MCF 10A (cell line): ENCODE results near the gene LGR4. TPM values are rescaled to one million over a fixed set of nuclear protein-coding genes. Genes with fewer than 3 reads are reported as not detected.

ENCODE experiments used
- BruUV-seq: library from RNA; stranded (reverse); fragments of 400-500 nt; replicated peaks from 2 replicates; lab custom pipeline; 2021; lab: Mats Ljungman, UMichigan
- CTCF ChIA-PET: fragments of 300-600 bp; sonication (Branson Sonifier 250); formaldehyde crosslinking; extraction: SDS; loops from one replicate; lab custom pipeline; 2021; ENCODE audit warnings: antibody characterized with exemption, inconsistent platforms; lab: Yijun Ruan, JAX
- POLR2A ChIA-PET: fragments of 300-600, 350-650 bp; sonication (Branson Sonifier 250); formaldehyde crosslinking; extraction: SDS; loops from one replicate; lab custom pipeline; 2020; ENCODE audit warnings: antibody characterized with exemption, inconsistent platforms; lab: Yijun Ruan, JAX
- DNase-seq: peaks from one replicate; pipeline ENCODE4 v3.0.0-alpha.2; 2018; ENCODE audit not compliant: unreplicated experiment
- H3K27ac Mint-ChIP-seq: one replicate; pipeline ENCODE4 v1.8.0; 2022; ENCODE audit warnings: mild to moderate bottlenecking, low read depth, mixed read lengths; ENCODE audit not compliant: unreplicated experiment
- H3K27me3 Mint-ChIP-seq: one replicate; pipeline ENCODE4 v1.8.0; 2022; ENCODE audit warnings: mixed read lengths; ENCODE audit not compliant: insufficient read depth, unreplicated experiment
- H3K36me3 Mint-ChIP-seq: one replicate; pipeline ENCODE4 v1.8.0; 2022; ENCODE audit warnings: mild to moderate bottlenecking, moderate library complexity, mixed read lengths; ENCODE audit not compliant: insufficient read depth, unreplicated experiment
- H3K4me1 Mint-ChIP-seq: one replicate; pipeline ENCODE4 v1.8.0; 2022; ENCODE audit warnings: mixed read lengths; ENCODE audit not compliant: insufficient read depth, unreplicated experiment
- H3K4me3 Mint-ChIP-seq: one replicate; pipeline ENCODE4 v1.8.0; 2022; ENCODE audit warnings: mild to moderate bottlenecking, moderate library complexity, mixed read lengths; ENCODE audit not compliant: unreplicated experiment
- H3K9me3 Mint-ChIP-seq: one replicate; pipeline ENCODE4 v1.8.0; 2022; ENCODE audit warnings: mixed read lengths; ENCODE audit not compliant: unreplicated experiment
- intact Hi-C: fragments of 100-400 bp; cut with micrococcal nuclease; formaldehyde crosslinking; loops from 2 replicates; pipeline ENCODE4 v1.14.1; 2022
- total RNA-seq: library from RNA; stranded (reverse); gene quantifications from 2 replicates; pipeline ENCODE4 v1.2.3, GENCODE V29; 2022
- TF ChIP-seq, protein P1 (sequence below): fragments of 200-600 bp; IDR thresholded peaks from one replicate; pipeline ENCODE4 v1.8.0; 2022; ENCODE audit warnings: antibody characterized with exemption, mild to moderate bottlenecking; ENCODE audit not compliant: unreplicated experiment

The LGR4 gene
- total RNA-seq, 1 experiment from 2014 or later: 14.2 TPM

DNA sequence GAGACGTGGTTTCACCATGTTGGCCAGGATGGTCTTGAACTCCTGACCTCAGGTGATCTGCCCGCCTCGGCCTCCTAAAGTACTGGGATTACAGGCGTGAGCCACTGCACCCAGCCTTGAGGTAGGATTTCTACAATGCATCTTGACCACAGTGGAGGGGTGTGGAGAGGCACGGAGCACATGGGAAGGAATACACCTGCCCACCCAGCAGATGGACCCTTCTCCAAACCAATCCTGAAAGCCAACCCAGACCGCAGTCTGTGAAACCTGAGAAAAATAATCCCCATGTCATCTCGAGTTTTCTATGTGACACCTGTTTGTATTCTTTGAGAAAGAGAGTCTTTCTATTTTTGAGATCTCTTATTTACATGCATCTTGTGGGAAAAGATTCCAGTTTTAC, 32.5 kb downstream of the LGR4 start:
- DNase-seq: no peak
- CTCF ChIA-PET: no interaction called here
- no peaks in the 10 kb centered on the region for H3K27me3 Mint-ChIP-seq
- no peaks in the 10 kb centered on the region for H3K36me3 Mint-ChIP-seq
- no peak overlapping the region for H3K27ac Mint-ChIP-seq
- no peak overlapping the region for H3K4me3 Mint-ChIP-seq
- intact Hi-C loops: no loop called here
- TF ChIP-seq, protein P1, sequence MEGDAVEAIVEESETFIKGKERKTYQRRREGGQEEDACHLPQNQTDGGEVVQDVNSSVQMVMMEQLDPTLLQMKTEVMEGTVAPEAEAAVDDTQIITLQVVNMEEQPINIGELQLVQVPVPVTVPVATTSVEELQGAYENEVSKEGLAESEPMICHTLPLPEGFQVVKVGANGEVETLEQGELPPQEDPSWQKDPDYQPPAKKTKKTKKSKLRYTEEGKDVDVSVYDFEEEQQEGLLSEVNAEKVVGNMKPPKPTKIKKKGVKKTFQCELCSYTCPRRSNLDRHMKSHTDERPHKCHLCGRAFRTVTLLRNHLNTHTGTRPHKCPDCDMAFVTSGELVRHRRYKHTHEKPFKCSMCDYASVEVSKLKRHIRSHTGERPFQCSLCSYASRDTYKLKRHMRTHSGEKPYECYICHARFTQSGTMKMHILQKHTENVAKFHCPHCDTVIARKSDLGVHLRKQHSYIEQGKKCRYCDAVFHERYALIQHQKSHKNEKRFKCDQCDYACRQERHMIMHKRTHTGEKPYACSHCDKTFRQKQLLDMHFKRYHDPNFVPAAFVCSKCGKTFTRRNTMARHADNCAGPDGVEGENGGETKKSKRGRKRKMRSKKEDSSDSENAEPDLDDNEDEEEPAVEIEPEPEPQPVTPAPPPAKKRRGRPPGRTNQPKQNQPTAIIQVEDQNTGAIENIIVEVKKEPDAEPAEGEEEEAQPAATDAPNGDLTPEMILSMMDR: no peak
- no TSS peak for BruUV-seq
- peaks cover 12% of the 10 kb centered on the region for H3K4me1 Mint-ChIP-seq
- peaks cover 5% of the 10 kb centered on the region for H3K9me3 Mint-ChIP-seq
- POLR2A ChIA-PET: no interaction called here

- POLR2A ChIA-PET: interaction anchor here (0.7 kb wide), 2 partner anchors 28 to 249 kb away, joined by 3 read pairs; no protein-coding TSS in a partner anchor
- H3K4me1 Mint-ChIP-seq: no peaks in the 10 kb centered on the region
- no peaks in the 10 kb centered on the region for H3K36me3 Mint-ChIP-seq
- no peaks in the 10 kb centered on the region for H3K27me3 Mint-ChIP-seq
- TF ChIP-seq, protein P1: no peak
- no peak overlapping the region for H3K27ac Mint-ChIP-seq
- intact Hi-C loops: no loop called here
- H3K9me3 Mint-ChIP-seq: peaks cover 5% of the 10 kb centered on the region
- BruUV-seq: no TSS peak
- H3K4me3 Mint-ChIP-seq: no peak overlapping the region
- CTCF ChIA-PET: no interaction called here
- no peak for DNase-seq
These were observed 34.0 kb downstream of the LGR4 start for GRCh38 chr11:27438595-27438981.

DNA sequence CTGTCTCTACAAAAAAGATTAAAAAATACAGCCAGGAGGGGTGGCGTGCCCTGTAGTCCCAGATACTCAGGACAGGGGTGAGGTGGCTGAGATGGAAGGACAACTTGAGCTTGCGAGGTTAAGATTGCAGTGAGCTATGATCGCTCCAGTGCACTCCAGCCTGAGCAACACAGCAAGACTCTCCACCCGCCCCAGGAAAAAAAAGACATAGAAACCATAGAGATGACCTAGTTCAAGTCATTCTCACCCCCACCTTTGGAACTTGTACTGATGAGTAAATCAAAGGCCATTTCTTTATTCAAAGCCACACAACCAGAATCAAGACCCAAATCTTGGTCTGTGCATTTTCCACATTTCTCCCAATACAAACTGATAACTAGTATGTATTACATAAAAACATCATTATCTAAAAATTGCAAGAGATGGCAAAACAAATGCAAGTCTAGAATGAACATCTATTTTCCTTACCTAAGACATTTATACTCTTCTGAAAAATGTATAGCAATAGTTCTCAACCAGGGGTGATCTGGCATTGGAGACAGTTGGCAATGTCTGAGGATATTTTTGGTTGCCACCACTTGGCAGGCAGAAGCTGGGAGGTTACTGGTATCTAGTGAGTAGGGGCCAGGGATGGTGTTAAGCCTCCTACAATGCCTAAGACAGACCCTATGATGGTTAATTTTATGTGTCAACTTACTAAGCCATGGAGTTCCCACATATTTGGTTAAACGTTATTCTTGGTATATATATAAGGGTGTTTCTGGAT, 34.6 kb downstream of the LGR4 start:
- no peak for DNase-seq
- CTCF ChIA-PET: no interaction called here
- Mint-ChIP-seq H3K36me3 (no peaks in the 10 kb centered on the region), H3K9me3 (peaks cover 5% of the 10 kb centered on the region), H3K27me3 (no peaks in the 10 kb centered on the region), H3K27ac (no peak overlapping the region), H3K4me1 (no peaks in the 10 kb centered on the region), H3K4me3 (no peak overlapping the region)
- TF ChIP-seq, protein P1: no peak
- BruUV-seq: no TSS peak
- POLR2A ChIA-PET: interaction anchor here (0.6 to 1.0 kb wide), 4 partner anchors 11 to 249 kb away, joined by 3 read pairs; no protein-coding TSS in a partner anchor
- intact Hi-C loops: no loop called here

GRCh38 chr11:27436916-27437315, 35.7 kb downstream of the LGR4 start:
- H3K36me3 Mint-ChIP-seq: no peaks in the 10 kb centered on the region
- ChIA-PET POLR2A (interaction anchor here (0.7 to 1.0 kb wide), 2 partner anchors 12 to 13 kb away, joined by 3 to 4 read pairs; no protein-coding TSS in a partner anchor), CTCF (interaction anchor here (0.6 to 1.9 kb wide), 2 partner anchors 12 to 230 kb away, joined by 3 to 4 read pairs; no protein-coding TSS in a partner anchor)
- no peak overlapping the region for H3K4me3 Mint-ChIP-seq
- intact Hi-C loops: no loop called here
- no peak for DNase-seq
- peaks cover 5% of the 10 kb centered on the region for H3K9me3 Mint-ChIP-seq
- no TSS peak for BruUV-seq
- no peaks in the 10 kb centered on the region for H3K4me1 Mint-ChIP-seq
- H3K27ac Mint-ChIP-seq: no peak overlapping the region
- TF ChIP-seq, protein P1: no peak
- H3K27me3 Mint-ChIP-seq: no peaks in the 10 kb centered on the region
